G401 (cell line): ENCODE data around the gene CCDC92B. TPM values are rescaled to one million over a fixed set of nuclear protein-coding genes. Genes with fewer than 3 reads are reported as not detected.
"Not testable (repeated sequence)": the region's sequence is repeated elsewhere in the genome, so short reads cannot be mapped to it uniquely, and the experiment has no call there.

Source experiments
- DNase-seq: peaks from one replicate; pipeline ENCODE4 v3.0.0-alpha.2; 2015; ENCODE audit warnings: low spot score
- in situ Hi-C: cut with HindIII; loops from 2 replicates; pipeline ENCODE4 v1.10.0; 2016; ENCODE audit warnings: low sequenced_read_pairs, mixed read lengths
- total RNA-seq: library from RNA; depleted of rRNA; stranded (reverse); fragments of >200 nt; shearing (Covaris generic); gene quantifications from 2 replicates; pipeline ENCODE4 v1.2.3, GENCODE V29; 2014

Gene CCDC92B
- total RNA-seq, 1 experiment from 2014 or later, result 0.31 TPM

DNA sequence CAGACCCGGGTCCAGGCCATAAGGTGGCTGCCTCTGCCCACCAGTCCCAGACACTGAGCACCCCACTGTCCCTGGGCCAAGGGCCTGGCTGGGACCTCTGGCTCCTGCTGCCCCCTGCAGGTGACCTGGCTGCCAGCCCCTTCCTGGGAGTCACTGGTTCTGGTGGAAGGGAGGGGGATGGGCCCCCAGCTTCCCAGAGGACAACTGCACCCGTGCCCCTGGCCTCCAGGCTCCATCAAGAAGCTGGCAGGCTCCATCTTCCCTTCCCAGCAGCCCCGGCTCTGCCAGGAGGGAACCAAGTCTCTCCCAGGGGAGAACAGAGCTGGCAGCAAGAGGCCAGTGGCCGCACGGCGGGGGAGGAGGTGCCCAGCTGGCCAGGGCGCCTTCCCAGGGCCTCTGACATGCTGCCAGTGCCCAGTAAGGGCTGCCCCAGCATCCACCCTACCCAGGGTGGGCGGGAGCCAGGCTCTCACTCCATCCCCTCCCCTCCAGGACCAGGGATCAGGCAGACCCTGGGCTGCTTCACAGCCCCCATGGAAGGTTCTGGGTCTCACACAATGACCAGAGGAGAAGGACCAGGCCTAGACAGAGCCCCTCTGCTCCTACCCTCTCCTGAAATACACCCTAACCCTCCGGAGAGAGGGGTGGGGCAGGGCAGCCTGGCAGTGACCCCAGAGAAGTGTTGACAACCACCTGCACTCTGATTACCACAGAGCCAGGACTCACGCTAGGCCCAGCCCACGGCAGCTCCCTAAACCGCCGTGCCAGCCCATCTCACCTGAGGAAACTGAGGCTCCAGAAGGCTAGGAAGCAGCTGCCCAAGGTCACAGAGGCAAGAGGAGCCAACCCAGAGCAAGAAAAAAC, 41.5 kb downstream of the CCDC92B start:
- DNase-seq, result peak; percentile 45
- in situ Hi-C loops, result no loop called here

DNA sequence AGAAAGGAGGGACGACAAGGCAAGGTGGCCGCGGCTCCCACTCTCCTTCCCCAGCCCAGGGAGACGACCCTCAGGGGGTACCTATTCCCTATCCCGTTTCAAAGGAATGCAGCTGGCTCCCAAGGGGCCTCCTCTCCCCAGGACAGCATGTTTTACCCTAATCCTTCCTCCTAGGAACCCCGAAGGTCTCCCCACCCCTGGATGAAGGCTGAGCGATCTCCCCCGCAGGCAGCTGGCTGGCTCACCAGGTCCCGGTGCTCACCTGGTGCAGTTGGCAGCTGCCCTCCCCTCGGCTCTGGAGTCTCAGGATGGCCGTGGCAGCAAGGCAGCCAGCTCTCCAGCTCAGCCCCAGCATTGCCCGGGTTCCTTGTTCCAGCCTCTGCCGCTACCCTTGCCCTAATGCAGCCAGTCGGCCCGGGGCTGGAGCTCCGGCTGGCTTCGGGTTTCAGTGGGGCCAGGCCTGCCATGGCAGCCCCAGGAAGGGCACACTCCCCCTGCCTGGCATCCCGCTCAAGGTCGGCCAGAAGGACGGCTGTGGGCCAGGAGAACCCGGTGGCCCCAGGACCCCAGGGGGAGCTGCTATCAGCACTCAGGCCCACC, 42.4 kb downstream of the CCDC92B start:
- in situ Hi-C loops, result no loop called here
- no peak for DNase-seq

DNA sequence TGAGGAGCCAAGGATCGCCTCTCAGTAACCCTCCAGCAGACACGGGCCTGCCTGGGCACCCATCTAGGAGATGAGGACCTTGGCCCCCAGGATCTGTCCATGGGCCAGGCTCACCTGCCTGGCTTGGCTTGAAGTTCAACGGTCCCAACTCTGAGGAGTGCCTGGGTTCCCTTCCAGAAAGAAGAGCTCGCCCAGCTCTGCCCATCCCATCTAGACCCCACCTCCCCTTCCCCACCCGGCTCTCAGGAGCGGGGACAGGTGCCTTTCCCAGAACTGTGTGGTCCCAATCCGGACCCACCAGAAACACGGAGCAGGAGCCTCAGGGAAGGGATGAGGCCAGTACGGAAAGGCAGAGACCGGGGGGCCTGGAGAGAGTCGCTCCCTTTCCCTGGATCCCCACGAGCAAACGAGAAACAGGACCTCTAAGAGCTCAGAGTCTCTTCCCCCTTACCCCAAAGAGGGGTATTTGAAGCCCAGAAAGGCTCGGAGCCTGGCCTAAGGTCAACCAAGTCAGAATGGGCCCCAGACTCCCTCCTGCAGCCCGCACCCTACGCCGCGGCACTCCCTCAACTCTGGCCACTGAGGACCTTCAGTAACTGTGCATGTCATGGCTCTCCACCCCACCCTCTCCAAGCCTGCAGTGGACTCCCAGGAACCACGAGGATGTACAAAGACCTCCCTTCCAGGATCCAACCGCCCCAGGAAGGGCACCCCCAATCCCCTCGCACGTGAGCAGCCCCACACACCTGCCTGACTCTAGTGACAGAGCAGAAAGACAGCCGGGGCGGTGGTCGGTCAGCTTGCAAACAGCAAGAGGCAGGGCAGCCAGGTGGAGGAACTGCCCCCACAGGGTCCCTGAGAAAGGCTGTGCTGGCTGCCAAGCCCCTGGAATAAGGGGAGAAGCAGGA, 43.3 kb downstream of the CCDC92B start:
- in situ Hi-C loops, result no loop called here
- no peak for DNase-seq

DNA sequence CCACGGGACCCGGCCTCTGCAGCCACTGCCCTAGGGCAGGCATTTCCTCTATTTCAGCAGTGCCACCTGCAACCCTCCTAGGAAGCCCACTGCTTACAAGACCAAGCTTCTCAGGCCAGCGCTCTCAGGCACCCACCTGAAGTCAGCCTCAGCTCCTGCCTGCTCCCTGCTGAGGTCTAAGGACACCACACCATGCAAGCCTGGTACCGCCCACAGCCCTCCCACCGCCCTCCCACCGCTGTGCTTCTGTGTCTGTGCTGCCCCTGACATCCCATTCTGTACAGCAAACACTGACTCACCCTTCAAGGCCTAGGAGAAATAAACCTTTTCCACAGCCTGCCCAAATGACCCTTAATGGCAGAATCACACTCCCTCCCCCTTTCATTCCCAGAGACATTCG, 44.2 kb downstream of the CCDC92B start:
- no peak for DNase-seq
- in situ Hi-C loops, result no loop called here

DNA sequence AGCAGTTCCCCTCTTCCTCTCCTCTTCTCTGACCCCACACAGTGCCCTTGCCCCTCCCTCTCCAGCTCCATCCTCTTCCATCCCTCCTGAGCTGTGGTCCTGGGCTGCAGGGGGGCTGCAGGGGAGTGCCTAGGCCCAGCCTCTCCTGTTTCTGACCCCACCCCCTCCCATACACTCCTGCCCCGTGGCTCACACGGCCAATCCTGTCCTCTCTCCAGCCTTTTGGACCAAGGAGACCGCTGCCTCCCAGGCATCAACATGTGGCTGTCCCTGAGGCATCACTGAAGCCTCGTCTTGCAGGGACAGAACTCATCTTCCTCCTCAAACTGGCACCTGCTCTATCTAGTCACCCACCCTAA, 44.6 kb downstream of the CCDC92B start:
- in situ Hi-C loops, result no loop called here
- DNase-seq, result no peak

DNA sequence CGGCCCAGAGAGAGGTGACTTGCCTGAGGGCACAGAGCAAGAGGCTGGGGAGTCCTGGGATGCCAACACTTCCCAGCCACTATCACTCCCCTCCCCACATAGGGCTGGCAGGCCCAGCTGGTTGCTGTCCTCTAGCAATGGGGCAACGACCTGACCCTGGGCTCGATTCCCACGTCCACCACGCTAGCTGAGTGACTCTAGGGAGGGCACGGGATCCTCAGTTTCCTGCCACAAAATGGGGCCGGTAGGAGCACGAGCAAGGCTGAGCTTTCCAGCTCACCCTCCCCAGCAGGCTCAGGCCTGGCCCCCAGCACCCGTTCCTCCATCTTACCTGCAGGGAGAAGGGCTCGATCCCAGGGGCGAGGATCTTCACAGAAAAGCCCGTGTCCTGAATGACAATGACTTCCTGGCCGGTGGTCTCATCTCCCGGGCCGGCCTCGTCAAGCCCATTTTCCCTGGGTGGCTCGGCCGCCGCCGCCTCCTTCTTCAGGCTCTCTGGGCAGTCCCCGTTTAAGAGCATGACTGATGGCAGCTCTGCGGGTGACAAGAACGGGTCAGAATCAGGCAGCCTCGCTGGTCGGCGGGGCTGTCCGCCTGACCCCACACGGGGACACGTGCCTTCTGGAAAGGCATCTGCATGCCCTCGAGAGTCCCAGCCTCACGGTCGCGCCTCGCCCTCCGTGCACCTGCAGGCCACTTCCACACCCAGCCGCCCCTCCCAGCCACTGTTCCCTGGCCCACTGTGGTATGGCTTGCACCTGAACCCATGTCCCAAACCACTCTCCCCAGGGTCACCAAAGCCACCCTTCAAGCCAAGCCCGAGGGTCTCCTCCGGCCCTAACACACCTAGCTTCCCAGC, 45.2 kb downstream of the CCDC92B start:
- in situ Hi-C loops, result no loop called here

DNA sequence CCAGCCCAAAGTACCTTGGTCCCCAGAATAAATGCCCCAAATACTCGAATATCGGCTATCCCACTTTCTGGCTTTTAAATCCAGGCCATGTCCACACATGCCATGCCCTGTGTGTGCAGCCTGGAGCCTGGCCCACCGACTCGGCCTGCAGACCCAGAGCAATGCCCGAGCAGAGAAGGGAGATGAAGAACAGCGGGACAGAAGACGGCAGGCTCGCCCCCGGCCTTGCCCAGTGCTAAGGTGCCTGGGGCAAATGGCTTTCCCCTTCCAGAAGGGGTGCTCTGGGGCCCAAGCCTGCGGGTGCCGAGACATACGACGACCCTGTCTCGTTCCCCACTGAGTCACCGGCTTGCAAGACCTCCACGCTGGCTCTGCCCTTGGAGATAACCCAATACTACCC, 45.8 kb downstream of the CCDC92B start:
- DNase-seq, result no peak
- in situ Hi-C loops, result no loop called here

More for the DNA sequence above, 45.2 kb downstream of the CCDC92B start:
- no peak for DNase-seq

DNA sequence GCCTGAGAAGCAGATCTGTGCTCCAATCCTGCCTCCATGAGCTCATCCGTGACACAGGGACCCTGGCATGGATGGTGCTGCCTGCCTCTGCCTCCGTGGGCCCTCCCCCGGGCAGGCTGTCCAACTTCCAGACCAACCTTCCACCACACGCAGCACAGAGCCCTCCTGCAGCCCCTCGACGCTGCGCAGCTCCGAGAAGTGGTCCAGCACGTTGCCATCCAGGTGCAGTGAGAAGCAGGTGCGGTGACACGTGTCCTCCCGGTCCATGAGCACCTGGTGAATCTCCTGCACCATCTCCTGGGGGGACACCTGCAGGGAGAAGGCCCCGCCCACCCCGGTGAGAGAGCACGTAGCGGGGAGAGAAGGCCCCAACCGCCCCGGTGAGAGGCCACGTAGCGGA, 46.3 kb downstream of the CCDC92B start:
- in situ Hi-C loops, result no loop called here

DNA sequence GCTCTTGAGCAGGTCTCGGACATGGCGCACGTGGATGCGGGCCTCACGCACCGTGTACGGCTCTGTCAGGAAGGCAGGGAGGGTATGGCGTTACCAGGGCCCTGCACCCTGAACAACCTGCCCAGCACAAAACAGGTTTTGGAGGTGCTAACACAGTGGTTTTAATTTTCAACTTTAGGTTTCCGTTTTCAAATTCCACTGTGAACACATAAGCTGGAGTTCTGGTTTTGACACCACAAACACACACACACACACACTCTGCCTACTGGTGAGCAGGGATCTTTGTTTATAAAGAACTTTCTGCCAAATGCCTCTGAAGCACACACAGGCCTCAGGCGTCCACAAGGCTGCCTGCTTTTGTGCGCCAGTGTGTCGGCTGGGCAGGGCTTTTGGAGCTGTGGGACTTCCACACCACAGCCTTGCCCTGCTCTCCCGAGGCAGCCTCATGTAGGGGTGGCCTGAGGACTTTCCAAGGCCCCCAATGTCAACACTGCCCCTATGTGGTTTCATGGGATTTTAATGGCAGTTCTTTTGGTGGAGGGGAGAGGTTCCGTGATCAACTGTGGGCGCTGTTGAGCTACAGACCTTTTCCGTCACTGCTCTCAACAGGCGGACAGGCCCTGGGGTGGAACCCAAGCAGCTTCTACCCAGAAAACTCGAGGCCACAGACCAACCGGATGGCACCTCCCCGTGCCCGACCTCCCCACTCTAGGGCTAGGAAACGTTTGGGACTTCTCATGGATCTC, 47.3 kb downstream of the CCDC92B start:
- in situ Hi-C loops, result no loop called here
- no peak for DNase-seq

More for the DNA sequence above, 46.3 kb downstream of the CCDC92B start:
- DNase-seq, result no peak

DNA sequence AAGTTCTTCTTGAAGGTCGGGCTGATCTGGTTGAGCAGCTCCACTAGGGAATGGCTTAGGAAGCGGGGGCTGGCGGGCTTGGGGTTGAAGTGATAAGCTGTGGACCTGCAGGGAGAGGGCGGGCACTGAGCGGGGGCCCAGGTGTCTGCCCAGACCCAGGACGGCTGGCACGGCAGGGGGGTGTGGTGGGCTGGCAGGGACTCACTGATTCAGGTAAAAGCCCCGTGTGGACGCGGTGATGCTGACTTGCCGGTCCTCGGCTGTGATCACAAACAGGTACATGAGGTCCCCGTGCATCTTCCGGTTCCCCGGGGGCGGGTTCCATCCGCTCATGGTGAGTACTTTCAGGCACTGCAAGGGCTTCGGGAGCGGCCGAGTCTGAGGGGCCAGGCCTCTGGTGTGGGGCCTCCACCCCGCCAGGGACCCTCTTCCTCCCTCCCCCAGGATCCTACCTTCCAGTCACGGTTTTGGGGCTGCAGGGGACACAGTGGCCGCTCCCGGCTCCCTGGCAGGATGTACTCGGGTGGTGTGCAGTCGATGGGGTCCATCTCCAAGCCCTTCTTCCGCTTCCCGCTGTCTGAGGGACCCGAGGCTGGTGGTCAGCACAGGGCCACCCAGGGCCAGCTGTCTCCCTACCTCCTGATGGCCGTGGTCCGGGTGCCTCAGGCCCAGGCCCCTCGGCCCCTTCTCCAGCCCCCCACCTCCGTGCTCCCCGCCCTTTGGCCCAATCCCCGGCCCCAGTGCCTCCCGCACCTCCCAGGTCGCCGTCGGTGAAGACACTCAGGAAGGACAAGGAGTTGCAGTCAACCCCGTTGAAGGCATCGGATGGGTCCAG, 48.1 kb downstream of the CCDC92B start:
- no peak for DNase-seq

DNA sequence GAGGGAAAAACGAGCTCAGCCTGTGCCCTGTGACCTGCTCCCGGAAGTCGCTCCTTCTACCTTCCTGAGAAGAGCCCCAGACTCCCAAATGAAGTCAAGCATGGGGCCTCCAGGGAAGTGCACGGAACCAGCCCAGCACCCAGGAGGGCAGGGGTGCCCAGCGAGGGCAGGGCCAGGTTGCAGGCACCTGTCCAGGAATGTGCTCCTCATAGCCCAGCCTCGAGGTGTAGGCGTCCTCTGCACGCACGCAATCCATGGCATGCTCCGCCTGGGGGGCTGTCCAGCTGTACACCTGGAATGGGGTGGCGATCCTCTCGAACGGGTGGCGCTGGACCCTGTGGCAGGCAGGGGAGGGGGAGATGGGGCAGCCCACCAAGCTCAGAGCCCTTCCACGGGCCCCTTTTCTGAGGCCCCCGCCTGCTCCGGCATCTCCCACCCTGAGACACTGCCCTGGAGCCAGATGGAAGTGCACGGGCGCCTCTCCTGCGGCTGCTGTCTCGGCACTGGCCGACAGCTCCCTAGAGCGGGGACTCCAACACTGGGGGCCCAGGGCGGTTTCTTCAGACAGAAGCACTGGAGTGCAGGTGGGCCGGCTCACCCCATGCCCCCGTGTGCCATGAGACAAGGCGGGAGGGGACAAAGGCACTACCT, 48.8 kb downstream of the CCDC92B start:
- no peak for DNase-seq
- in situ Hi-C loops, result no loop called here

More for the DNA sequence above, 48.1 kb downstream of the CCDC92B start:
- in situ Hi-C loops, result no loop called here

DNA sequence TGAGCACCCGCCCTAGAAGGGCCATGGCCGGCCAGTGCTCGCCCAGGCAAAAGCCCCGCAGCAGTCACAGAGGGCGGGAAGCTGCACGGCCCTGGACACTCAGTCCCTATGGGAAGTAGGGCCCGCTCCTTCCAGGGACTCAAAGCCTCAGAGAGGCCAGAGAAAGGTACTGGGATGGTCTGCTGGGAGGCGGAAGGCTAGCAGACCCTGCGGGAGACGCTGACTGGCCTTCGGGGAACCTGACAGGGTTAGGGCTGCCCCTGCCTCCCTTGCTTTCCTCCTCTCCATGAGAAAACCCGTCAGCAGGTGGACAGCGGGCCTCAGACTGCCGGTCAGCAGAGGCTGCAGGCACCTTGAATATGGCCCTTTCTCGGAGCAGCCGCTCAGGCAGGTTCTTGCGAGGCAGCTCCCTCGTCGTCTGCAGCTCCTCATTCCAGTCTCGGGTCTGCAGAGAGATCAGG, 49.4 kb downstream of the CCDC92B start:
- DNase-seq, result no peak
- in situ Hi-C loops, result no loop called here

DNA sequence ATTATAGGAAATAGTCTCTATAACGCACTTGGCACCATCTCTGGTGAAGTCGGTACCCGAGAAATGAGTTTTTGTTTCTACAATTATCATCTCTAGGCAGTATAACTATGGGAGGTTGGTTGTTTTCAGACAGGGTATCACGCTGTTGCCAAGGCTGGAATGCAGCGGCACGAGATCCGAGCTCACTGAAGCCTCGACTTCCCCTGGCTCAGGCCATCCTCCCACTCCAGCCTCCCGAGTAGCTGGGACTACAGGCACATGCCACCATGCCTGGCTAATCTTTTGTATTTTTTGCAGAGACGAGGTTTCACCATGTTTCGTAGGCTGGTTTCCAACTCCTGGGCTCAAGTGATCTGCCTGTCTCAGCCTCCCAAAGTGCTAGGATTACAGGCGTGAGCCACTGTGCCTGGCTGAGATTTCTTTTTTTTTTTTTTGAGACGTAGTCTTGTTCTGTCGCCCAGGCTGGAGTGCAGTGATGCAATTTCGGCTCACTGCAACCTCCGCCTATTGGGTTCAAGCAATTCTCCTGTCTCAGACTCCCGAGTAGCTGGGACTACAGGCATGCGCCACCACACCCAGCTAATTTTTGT, 50.1 kb downstream of the CCDC92B start:
- in situ Hi-C loops, DNase-seq: not testable (repeated sequence)

DNA sequence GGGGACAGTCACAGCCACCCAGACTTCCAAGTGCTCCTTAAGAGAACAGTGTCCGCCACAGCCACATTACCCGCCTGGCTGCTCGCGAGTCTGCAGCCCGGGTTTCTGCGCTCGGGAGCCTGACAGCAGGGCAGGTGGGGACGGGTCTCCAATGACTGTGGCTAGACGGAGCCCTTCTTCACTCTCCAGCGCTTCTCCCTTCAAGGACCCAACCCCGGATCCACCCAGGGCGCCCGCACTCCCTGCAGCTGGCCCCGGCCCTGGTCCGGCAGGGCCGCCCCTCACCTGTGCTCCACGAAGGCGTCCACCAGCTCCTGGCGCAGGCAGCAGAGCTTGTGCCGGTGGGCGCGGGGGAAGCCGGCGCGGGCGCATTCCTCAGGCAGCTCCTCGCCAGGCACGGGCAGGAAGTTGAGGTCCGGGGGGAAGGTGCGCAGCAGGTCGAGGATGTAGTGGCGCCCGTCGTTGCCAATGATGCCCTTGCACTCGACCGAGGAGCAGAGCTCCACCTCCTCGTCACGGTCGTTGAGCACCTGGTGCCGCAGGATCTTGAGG, 51.8 kb downstream of the CCDC92B start:
- no peak for DNase-seq
- in situ Hi-C loops, result no loop called here

DNA sequence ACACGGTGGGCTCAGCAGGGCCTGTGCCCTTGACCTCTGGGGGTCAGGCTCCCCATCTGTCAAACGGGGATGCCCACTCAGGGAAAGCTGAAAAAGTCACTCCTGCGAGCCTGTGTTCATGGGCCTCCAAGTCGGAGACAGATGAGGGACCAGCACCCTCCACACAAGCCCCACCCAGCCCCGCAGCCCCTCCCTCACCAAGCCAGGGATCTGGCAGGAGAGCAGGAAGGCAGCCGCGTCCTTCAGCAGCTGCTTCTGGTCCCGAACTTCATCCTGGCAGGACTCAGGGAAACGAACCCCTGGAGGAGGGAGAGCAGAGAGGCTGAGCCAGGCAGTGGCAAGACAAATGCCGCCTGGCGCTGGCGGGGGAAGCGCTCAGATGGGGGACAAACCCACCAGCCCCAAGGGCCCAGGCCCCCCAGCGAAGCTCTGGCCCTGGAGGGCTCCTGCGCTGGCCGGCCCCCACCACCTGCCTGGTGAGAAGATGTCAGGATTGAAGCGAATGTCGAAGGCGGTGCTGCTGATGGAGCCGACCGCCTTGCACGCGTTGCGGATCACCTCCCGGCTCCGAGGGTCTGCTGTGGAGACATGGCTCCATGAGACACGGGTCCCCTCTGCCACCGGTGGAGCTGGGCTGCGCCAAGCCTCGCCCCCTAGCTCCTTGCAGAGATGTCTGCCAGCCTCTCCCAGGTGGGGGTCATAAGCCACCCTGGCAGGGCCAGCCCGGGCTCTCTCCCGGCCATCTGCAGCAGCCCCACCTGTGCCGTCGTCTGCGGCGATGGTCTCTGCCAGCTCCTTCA, 53.3 kb downstream of the CCDC92B start:
- peak; percentile 61 for DNase-seq
- in situ Hi-C loops, result no loop called here
